H1 (cell line): ENCODE data around the gene DOCK1. TPM values are rescaled to one million over a fixed set of nuclear protein-coding genes. Genes with fewer than 3 reads are reported as not detected.

Experiments used
- CTCF ChIA-PET: fragments of 300-600 bp; sonication (Branson Sonifier 250); formaldehyde crosslinking; loops from one replicate; lab custom pipeline; 2021; ENCODE audit not compliant: partially characterized antibody; lab: Charles Lee
- POLR2A ChIA-PET: fragments of 300-600 bp; sonication (Branson Sonifier 250); formaldehyde crosslinking; loops from one replicate; lab custom pipeline; 2021; ENCODE audit warnings: inconsistent platforms; ENCODE audit not compliant: partially characterized antibody; lab: Charles Lee
- DNase-seq, 2 experiments: peaks; one replicate each; pipeline versions ENCODE4 v3.0.0 to v3.0.0-alpha.2; 2010 to 2022; ENCODE audit warnings: low spot score in 2 of 2, low read depth in 1 of 2, mixed read lengths in 1 of 2
- FAIRE-seq: peaks from 2 replicates; lab custom pipeline; 2011; peaks lifted over from hg19 to GRCh38; lab: Jason Lieb, UNC
- H2AFZ ChIP-seq: 2 replicates; pipeline ENCODE4 v1.8.1; 2012; ENCODE audit warnings: low read length, inconsistent platforms
- H2AK5ac ChIP-seq: 2 replicates; pipeline ENCODE4 v1.6.1; 2013; ENCODE audit warnings: low read depth, low read length
- H2BK120ac ChIP-seq: replicated peaks from 2 replicates; pipeline ENCODE3; 2013; ENCODE audit warnings: low read depth, low read length, inconsistent platforms
- H2BK12ac ChIP-seq: 2 replicates; pipeline ENCODE4 v1.6.1; 2013; ENCODE audit warnings: low read depth, low read length
- H2BK15ac ChIP-seq: 2 replicates; pipeline ENCODE4 v1.6.1; 2013; ENCODE audit warnings: low read length
- H2BK20ac ChIP-seq: 2 replicates; pipeline ENCODE4 v1.6.1; 2013; ENCODE audit warnings: low read length
- H2BK5ac ChIP-seq: 2 replicates; pipeline ENCODE4 v1.6.1; 2013; ENCODE audit warnings: low read depth, low read length
- H3K14ac ChIP-seq: 2 replicates; pipeline ENCODE4 v1.6.1; 2013; ENCODE audit warnings: inconsistent platforms; ENCODE audit not compliant: insufficient read length
- H3K18ac ChIP-seq: 2 replicates; pipeline ENCODE4 v1.6.1; 2013; ENCODE audit warnings: low read length; ENCODE audit errors: extremely low read depth
- H3K23ac ChIP-seq: 2 replicates; pipeline ENCODE4 v1.6.1; 2013; ENCODE audit warnings: inconsistent platforms; ENCODE audit not compliant: insufficient read length
- H3K23me2 ChIP-seq: 2 replicates; pipeline ENCODE4 v1.6.1; 2013; ENCODE audit warnings: low read depth, low read length
- H3K27ac ChIP-seq: 2 replicates; pipeline ENCODE4 v1.6.1; 2011; ENCODE audit warnings: low read depth, low read length, inconsistent platforms
- H3K27me3 ChIP-seq, 4 experiments: replicated peaks in 1 of 4; 1 replicate in 1 of 4; 2 replicates in 3 of 4; pipeline versions ENCODE4 v1.6.1 to v1.8.1; 2011 to 2013; ENCODE audit warnings: low read length in 3 of 4, mild to moderate bottlenecking in 3 of 4, inconsistent platforms in 2 of 4, mixed read lengths in 2 of 4, moderate library complexity in 1 of 4; ENCODE audit not compliant: control insufficient read depth in 3 of 4, insufficient read depth in 3 of 4; ENCODE audit errors: extremely low read depth in 1 of 4
- H3K36me3 ChIP-seq, 4 experiments: 2 replicates each; pipeline versions ENCODE4 v1.6.1 to v1.8.1; 2011 to 2013; ENCODE audit warnings: mild to moderate bottlenecking in 4 of 4, low read length in 3 of 4, moderate library complexity in 2 of 4, control low read depth in 1 of 4, inconsistent platforms in 1 of 4; ENCODE audit not compliant: insufficient read depth in 4 of 4, control insufficient read depth in 2 of 4
- H3K4ac ChIP-seq: replicated peaks from 2 replicates; pipeline ENCODE3; 2013; ENCODE audit warnings: low read length, low read depth, mixed read lengths, inconsistent platforms; ENCODE audit not compliant: insufficient read length
- H3K4me1 ChIP-seq, 4 experiments: replicated peaks in 1 of 4; 1 replicate in 1 of 4; 2 replicates in 3 of 4; pipeline versions ENCODE4 v1.6.1 to v1.8.1; 2011 to 2013; ENCODE audit warnings: low read length in 3 of 4, inconsistent platforms in 2 of 4, mixed read lengths in 1 of 4; ENCODE audit not compliant: insufficient read depth in 4 of 4, control insufficient read depth in 3 of 4
- H3K4me2 ChIP-seq, 2 experiments: 2 replicates each; pipeline versions ENCODE4 v1.6.1 to v1.8.1; 2011 to 2013; ENCODE audit warnings: low read depth in 2 of 2, low read length in 2 of 2, control low read depth in 1 of 2, inconsistent platforms in 1 of 2, mild to moderate bottlenecking in 1 of 2; ENCODE audit not compliant: insufficient read depth in 1 of 2
- H3K4me3 ChIP-seq, 4 experiments: fragments of 200-600, 300-600 bp in 1 of 4; sonication (generic), shearing (Covaris generic), sonication (Bioruptor Twin) in 1 of 4; 2 replicates each; pipeline versions ENCODE4 v1.5.1 to v1.8.1; 2011 to 2016; ENCODE audit warnings: low read length in 4 of 4, low read depth in 3 of 4, control low read depth in 2 of 4, inconsistent platforms in 2 of 4, mild to moderate bottlenecking in 2 of 4, mixed read lengths in 1 of 4, moderate library complexity in 1 of 4; ENCODE audit not compliant: insufficient read depth in 2 of 4; ENCODE audit errors: extremely low read depth in 1 of 4
- H3K56ac ChIP-seq: replicated peaks from 2 replicates; pipeline ENCODE3; 2013; ENCODE audit warnings: low read depth, mild to moderate bottlenecking, mixed read lengths, low read length, inconsistent platforms; ENCODE audit not compliant: insufficient read length
- H3K79me1 ChIP-seq: 2 replicates; pipeline ENCODE4 v1.6.1; 2013; ENCODE audit warnings: low read depth, low read length, control low read depth
- H3K79me2 ChIP-seq, 2 experiments: 2 replicates each; pipeline versions ENCODE4 v1.6.1 to v1.8.1; 2012 to 2013; ENCODE audit warnings: low read length in 2 of 2, mild to moderate bottlenecking in 2 of 2, inconsistent platforms in 1 of 2; ENCODE audit not compliant: insufficient read depth in 2 of 2, control insufficient read depth in 1 of 2
- H3K9ac ChIP-seq, 4 experiments: replicated peaks in 1 of 4; 1 replicate in 1 of 4; 2 replicates in 3 of 4; pipeline versions ENCODE4 v1.6.1 to v1.8.1; 2011 to 2013; ENCODE audit warnings: low read depth in 3 of 4, low read length in 3 of 4, control low read depth in 2 of 4, mild to moderate bottlenecking in 2 of 4, moderate library complexity in 2 of 4, inconsistent platforms in 1 of 4; ENCODE audit errors: extremely low read depth in 1 of 4
- H3K9me3 ChIP-seq, 2 experiments: 2 replicates each; pipeline versions ENCODE4 v1.6.1 to v1.8.1; 2012 to 2013; ENCODE audit warnings: mild to moderate bottlenecking in 2 of 2, moderate library complexity in 2 of 2, control low read depth in 1 of 2, inconsistent platforms in 1 of 2, low read depth in 1 of 2, low read length in 1 of 2, mixed read lengths in 1 of 2; ENCODE audit not compliant: insufficient read depth in 2 of 2
- H4K20me1 ChIP-seq, 2 experiments: replicated peaks in 1 of 2; 2 replicates each; pipeline versions ENCODE3 to v1.8.1; 2011 to 2013; ENCODE audit warnings: inconsistent platforms in 2 of 2, low read length in 2 of 2, mild to moderate bottlenecking in 1 of 2; ENCODE audit not compliant: insufficient read depth in 2 of 2, control insufficient read depth in 1 of 2
- H4K5ac ChIP-seq: 2 replicates; pipeline ENCODE4 v1.6.1; 2013; ENCODE audit warnings: low read length, low read depth, mixed read lengths, inconsistent platforms; ENCODE audit not compliant: insufficient read length
- H4K8ac ChIP-seq: 2 replicates; pipeline ENCODE4 v1.8.0; 2013; ENCODE audit warnings: mild to moderate bottlenecking, moderate library complexity, low read length, inconsistent platforms; ENCODE audit not compliant: insufficient read depth; ENCODE audit errors: extremely low read depth
- H4K91ac ChIP-seq: replicated peaks from 2 replicates; pipeline ENCODE3; 2013; ENCODE audit warnings: low read length, mixed read lengths, inconsistent platforms; ENCODE audit not compliant: insufficient read length
- BCL11A ChIP-seq, 2 experiments: IDR thresholded peaks; one replicate each; pipeline ENCODE4 v1.6.1; 2011; ENCODE audit warnings: low read depth in 2 of 2, low read length in 2 of 2, mild to moderate bottlenecking in 2 of 2
- CBX5 ChIP-seq: fragments of 300-800, 300-1000 bp; sonication (generic); IDR thresholded peaks from 2 replicates; pipeline ENCODE4 v1.7.1; 2016; ENCODE audit warnings: antibody characterized with exemption, low read length, low read depth
- CTBP2 ChIP-seq: IDR thresholded peaks from 2 replicates; pipeline ENCODE4 v1.7.0; 2011; ENCODE audit warnings: borderline replicate concordance, mild to moderate bottlenecking, moderate library complexity, mixed read lengths, low read length; ENCODE audit not compliant: insufficient read depth, insufficient read length
- EZH2 ChIP-seq: fragments of 200-600 bp; sonication (generic); IDR thresholded peaks from 2 replicates; pipeline ENCODE4 v1.7.1; 2012; ENCODE audit warnings: low read depth, mild to moderate bottlenecking, moderate library complexity, low read length, inconsistent platforms; ENCODE audit not compliant: severe bottlenecking
- FOSL1 ChIP-seq: IDR thresholded peaks from 2 replicates; pipeline ENCODE4 v1.6.1; 2011; ENCODE audit warnings: mild to moderate bottlenecking, low read depth, low read length, moderate library complexity; ENCODE audit not compliant: insufficient read depth
- GABPA ChIP-seq: IDR thresholded peaks from 2 replicates; pipeline ENCODE4 v1.6.1; 2011; ENCODE audit warnings: mild to moderate bottlenecking, low read length, moderate library complexity, borderline replicate concordance; ENCODE audit not compliant: insufficient read depth
- HDAC6 ChIP-seq: IDR thresholded peaks from one replicate; pipeline ENCODE4 v1.7.1; 2012; ENCODE audit warnings: low read depth, mild to moderate bottlenecking, inconsistent platforms, low read length, moderate library complexity
- MAFK ChIP-seq: IDR thresholded peaks from 2 replicates; pipeline ENCODE4 v1.6.1; 2012; ENCODE audit warnings: low read depth, mild to moderate bottlenecking, improper control_type of control experiment, low read length
- POLR2A ChIP-seq, 2 experiments: IDR thresholded peaks; 1 replicate in 1 of 2; 2 replicates in 1 of 2; pipeline ENCODE4 v1.6.1; 2011; ENCODE audit warnings: low read depth in 2 of 2, low read length in 2 of 2, mild to moderate bottlenecking in 2 of 2; ENCODE audit errors: control extremely low read depth in 1 of 2
- RBBP5 ChIP-seq: IDR thresholded peaks from 2 replicates; pipeline ENCODE4 v1.7.1; 2012; ENCODE audit warnings: low read depth, mild to moderate bottlenecking, inconsistent platforms, low read length, moderate library complexity, borderline replicate concordance
- RFX5 ChIP-seq: IDR thresholded peaks from 2 replicates; pipeline ENCODE4 v1.6.1; 2011; ENCODE audit warnings: low read depth, low read length, improper control_type of control experiment, borderline replicate concordance
- SAP30 ChIP-seq: fragments of 300-600 bp; sonication (generic); IDR thresholded peaks from 2 replicates; pipeline ENCODE4 v1.7.1; 2012; ENCODE audit warnings: low read length, moderate library complexity, mild to moderate bottlenecking, inconsistent platforms; ENCODE audit not compliant: insufficient read depth, insufficient replicate concordance
- SUZ12 ChIP-seq: fragments of 200-600 bp; sonication (generic); IDR thresholded peaks from 2 replicates; pipeline ENCODE4 v1.6.1; 2012; ENCODE audit warnings: mild to moderate bottlenecking, inconsistent platforms, low read length, moderate library complexity, mixed read lengths
- whole genome bisulfite sequencing, 2 experiments: shearing (Covaris generic) in 1 of 2; methylation state at CpG; one replicate each; pipeline versions ENCODE4 v1.1.6 to v1.1.7; 2013 to 2015; ENCODE audit warnings: low lambda C conversion rate in 2 of 2, mixed read lengths in 2 of 2, inconsistent platforms in 1 of 2, low coverage in 1 of 2, missing lambda C conversion rate in 1 of 2; ENCODE audit not compliant: insufficient replicate concordance in 2 of 2, insufficient coverage in 1 of 2, insufficient read length in 1 of 2; ENCODE audit errors: extremely low coverage in 1 of 2, missing lambda C conversion rate in 1 of 2; 5-methylcytosine and 5-hydroxymethylcytosine counted together
- polyA plus RNA-seq, 7 experiments: library from polyadenylated mRNA; depleted of rRNA in 3 of 7; stranded (reverse) in 5 of 7; unstranded in 2 of 7; fragments of >200 nt in 5 of 7; fragments of 200-250 nt in 2 of 7; gene quantifications; 1 replicate in 5 of 7; 2 replicates in 1 of 7; 4 replicates in 1 of 7; pipeline versions ENCODE4 v1.2.1 to v1.2.3, GENCODE V29; 2011 to 2013; ENCODE audit warnings: missing spikeins in 2 of 7, mixed read lengths in 2 of 7
- total RNA-seq: library from RNA; stranded (reverse); fragmentation: NEBNext Ultra II Directional; extraction: Animal tissue kit (Norgen Biotek cat#: 25700); gene quantifications from 2 replicates; pipeline ENCODE4 v1.2.1, GENCODE V29; 2021
- TF ChIP-seq, protein P1 (sequence below): IDR thresholded peaks from 2 replicates; pipeline ENCODE4 v1.6.1; 2012; ENCODE audit warnings: inconsistent platforms

Gene DOCK1
- total and polyA plus RNA-seq, 2 of the 8 experiments (the other 6 are each of a cell fraction or from before 2014, with no cell fraction given), result 11.6 to 53.0 TPM

DNA sequence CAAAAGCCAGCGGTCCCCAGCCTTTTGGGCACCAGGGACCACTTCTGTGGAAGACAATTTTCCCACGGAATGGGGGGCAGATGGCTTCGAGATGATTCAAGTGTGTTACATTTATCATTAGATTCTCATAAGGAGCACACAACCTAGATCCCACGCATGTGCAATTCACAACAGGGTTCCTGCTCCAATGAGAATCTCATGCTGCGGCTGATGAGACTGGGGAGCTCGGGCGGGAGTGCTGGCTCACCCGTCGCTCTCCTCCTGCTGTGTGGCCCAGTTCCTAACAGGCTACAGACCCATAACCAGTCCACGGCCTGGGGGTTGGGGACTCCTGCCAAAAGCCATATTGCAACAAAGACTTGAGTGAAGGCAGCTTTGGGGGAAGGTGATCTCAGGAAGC is 26.6 kb upstream of the DOCK1 start:
- H3K79me1 ChIP-seq, result no peaks in the 10 kb centered on the region
- no peak overlapping the region for H3K23ac ChIP-seq
- no peaks in the 10 kb centered on the region for H3K36me3 ChIP-seq
- H2AFZ ChIP-seq, result no peak overlapping the region
- no peak overlapping the region for H2BK15ac ChIP-seq
- no peak overlapping the region for H3K56ac ChIP-seq
- H4K8ac ChIP-seq, result no peak overlapping the region
- CTCF ChIA-PET, result no interaction called here
- H2BK20ac ChIP-seq, result no peak overlapping the region
- no peak overlapping the region for H3K27ac ChIP-seq
- H4K5ac ChIP-seq, result no peak overlapping the region
- no peak overlapping the region for H3K4me3 ChIP-seq
- H3K4ac ChIP-seq, result no peak overlapping the region
- DNase-seq (no peak), FAIRE-seq (no peak)
- H3K4me1 ChIP-seq, result no peaks in the 10 kb centered on the region
- H2BK5ac ChIP-seq, result no peak overlapping the region
- no peaks in the 10 kb centered on the region for H3K79me2 ChIP-seq
- H3K9ac ChIP-seq, result no peak overlapping the region
- H3K18ac ChIP-seq, result no peak overlapping the region
- POLR2A ChIA-PET, result interaction anchor here (1.6 kb wide), 1 partner anchor 11 kb away, joined by 4 read pairs; no protein-coding TSS in a partner anchor
- H3K4me2 ChIP-seq, result no peak overlapping the region
- WGBS, 2 experiments, result 90% methylated on average over 10 of the region's 10 CpGs; no CpG with 5 or more reads in 1 of the 2 experiments
- no peak overlapping the region for H4K91ac ChIP-seq
- no peak overlapping the region for H3K14ac ChIP-seq
- H2BK120ac ChIP-seq, result no peak overlapping the region
- no peaks in the 10 kb centered on the region; a peak in 1 of 7 replicates for H3K27me3 ChIP-seq
- H3K9me3 ChIP-seq, result no peaks in the 10 kb centered on the region
- no peaks in the 10 kb centered on the region for H4K20me1 ChIP-seq
- 0 out of 2 replicates have a peak, but pooled peaks cover 2% of the 10 kb centered on the region for H3K23me2 ChIP-seq
- no peak overlapping the region for H2AK5ac ChIP-seq
- H2BK12ac ChIP-seq, result no peak overlapping the region
- TF ChIP-seq SUZ12 (no peak), POLR2A (IDR thresholded peaks at IDR 0.05; ENCODE audit: control extremely low read depth in 1 of 2, low read depth in 2 of 2, low read length in 2 of 2) (no peak), SAP30 (no peak), FOSL1 (no peak), GABPA (no peak), RFX5 (no peak), EZH2 (no peak), RBBP5 (no peak), HDAC6 (no peak), CBX5 (no peak), MAFK (no peak), CTBP2 (no peak), BCL11A (IDR thresholded peaks at IDR 0.05; ENCODE audit: low read depth in 2 of 2, low read length in 2 of 2) (no peak)
- TF ChIP-seq, protein P1, sequence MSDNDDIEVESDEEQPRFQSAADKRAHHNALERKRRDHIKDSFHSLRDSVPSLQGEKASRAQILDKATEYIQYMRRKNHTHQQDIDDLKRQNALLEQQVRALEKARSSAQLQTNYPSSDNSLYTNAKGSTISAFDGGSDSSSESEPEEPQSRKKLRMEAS, result no peak
